Hematopoietic multipotent progenitor cell treated with erythropoietin and hydrocortisone succinate and interleukin-3 and kit ligand, for 17 days (in vitro differentiated cells): ENCODE measurements around the gene ACADSB.

ENCODE experiments used
- DNase-seq: peaks from one replicate; pipeline ENCODE4 v3.0.0-alpha.2; 2015; ENCODE audit warnings: low spot score

The ACADSB gene

GRCh38 chr10:123008355-123009104 is at the start of gene ACADSB, which contains the start of gene IKZF5:
TSS of gene ACADSB (plus strand) at chr10:123009006. CDS start at chr10:123009030, 24 bp downstream.
TSS of gene IKZF5 (minus strand) at chr10:123008795. CDS start at chr10:122998625, 10,170 bp downstream.
- peak; percentile 98 for DNase-seq

DNA sequence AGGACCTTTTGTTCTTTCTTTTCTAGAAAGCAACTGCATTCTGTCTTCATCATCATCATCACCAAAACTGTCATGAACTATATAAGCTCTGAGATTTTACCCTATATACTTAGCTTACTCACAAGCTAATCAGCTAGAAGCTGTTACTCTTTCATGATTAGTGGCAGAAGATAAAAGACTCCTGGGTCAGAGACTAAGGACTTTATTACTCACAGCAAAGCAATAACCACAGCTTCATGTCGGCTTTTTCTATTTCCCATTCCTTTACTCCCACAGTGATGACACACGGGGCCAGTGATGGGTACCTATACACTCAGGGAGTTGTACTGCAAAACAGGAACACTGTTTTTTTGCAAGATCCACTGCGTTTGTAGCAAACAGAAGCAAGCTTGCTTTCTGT is 46.4 kb upstream of the ACADSB start:
- no peak for DNase-seq

DNA sequence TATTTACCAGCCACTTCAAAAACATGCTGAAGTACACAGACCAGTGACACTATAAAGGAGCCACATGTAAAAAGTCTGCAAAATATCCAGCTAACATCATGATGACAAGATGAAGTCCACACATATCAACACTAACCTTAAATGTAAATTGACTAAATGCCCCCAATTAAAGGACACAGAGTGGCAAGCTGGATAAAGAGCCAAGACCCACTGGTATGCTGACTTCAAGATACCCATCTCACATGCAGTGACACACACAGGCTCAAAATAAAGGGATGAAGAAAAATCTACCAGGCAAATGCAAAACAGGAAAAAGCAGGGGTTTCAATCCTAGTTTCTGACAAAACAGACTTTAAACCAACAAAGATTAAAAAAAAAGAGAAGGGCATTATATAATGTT is 41.9 kb upstream of the ACADSB start:
- no peak for DNase-seq

GRCh38 chr10:122968698-122969097 is 40.1 kb upstream of the ACADSB start:
- DNase-seq = no peak

GRCh38 chr10:122974023-122974422 is 34.8 kb upstream of the ACADSB start:
- no peak for DNase-seq

DNA sequence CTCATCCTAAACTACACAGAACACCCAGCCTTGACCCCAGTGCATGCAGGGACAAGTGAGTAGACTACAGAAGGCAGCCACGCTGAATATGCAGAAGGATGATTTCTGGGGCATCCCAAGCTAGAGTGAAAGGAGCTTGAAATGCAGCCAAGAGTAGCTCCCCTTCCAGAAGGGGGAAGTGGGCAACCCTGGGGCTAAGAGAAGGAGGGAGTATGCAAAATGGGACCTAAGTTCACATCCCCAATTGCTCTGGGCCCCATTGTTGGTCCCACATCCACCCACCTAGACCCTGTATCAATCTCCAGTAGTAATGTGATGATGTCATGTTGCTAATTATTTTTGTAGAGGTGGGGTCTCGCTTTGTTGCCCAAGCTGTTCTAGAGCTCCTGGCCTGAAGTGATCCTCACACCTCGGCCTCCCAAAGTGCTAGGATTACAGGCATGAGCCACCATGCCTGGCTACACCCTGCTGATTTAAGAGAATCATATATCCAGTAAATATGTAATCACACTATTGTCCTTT is 34.2 kb upstream of the ACADSB start:
- DNase-seq = no peak

DNA sequence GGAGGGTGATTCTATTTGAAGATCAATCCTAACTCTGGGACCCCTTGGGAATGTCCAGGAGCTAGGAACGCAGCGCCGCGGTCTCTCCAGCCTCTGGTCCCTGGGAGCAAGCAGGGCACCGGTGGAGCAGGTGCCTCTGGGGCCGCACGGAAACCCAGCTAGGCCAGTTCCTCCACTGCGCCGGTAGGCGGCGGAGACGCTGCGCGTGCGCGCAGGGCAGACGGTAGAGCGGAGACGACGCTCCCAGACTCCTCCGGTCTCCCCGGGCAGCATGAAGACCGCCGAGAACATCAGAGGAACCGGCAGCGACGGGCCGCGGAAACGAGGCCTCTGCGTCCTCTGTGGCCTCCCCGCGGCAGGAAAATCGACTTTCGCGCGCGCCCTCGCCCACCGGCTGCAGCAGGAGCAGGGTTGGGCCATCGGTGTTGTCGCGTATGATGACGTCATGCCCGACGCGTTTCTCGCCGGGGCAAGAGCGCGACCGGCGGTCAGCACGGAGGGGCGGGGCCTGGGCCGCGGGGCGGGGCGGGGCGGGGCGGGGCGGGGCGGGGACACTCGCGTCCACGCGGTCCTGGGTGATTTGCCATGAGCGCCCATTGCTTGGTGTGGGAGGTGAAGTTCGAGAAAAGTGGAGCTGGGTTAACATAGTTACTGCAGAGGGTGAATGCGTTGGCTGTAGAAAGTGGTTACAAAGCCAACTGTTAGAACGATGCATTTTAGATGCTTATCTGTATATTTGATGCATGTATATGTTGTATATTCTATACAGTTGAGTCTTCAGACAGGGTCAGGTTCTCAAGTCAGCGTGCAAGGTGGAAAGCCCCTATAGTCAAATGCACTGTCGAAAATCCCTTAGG is 28.4 kb upstream of the ACADSB start, which contains the start of gene PSTK:
PSTK (plus strand) TSS at position 193 of the 857 bp plus-strand sequence; CDS start at position 272, 79 bp downstream.
- peak; percentile 95 for DNase-seq

GRCh38 chr10:122981066-122981464 is 27.7 kb upstream of the ACADSB start:
- DNase-seq = peak; percentile 23

DNA sequence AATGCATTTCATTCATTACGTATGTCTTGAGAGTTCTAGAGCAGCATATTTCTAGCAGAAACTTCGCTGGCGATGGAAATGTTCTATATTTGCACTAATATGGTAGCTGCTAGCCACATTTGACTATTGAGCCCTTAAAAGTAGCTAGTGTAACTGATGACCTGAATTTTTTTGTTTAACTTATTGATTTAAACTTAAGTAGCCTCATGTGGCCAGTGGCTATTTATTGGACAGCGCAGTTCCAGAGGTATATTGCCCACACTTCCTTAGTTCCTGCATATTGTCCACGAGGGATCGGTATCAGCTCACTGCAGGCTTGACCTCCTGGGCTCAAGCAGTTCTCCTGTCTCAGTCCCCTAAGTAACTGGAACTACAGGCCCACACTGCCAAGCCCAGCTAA is 24.9 kb upstream of the ACADSB start:
- no peak for DNase-seq

- no peak for DNase-seq
Observed at GRCh38 chr10:122984708-122985107, 24.1 kb upstream of the ACADSB start.

DNA sequence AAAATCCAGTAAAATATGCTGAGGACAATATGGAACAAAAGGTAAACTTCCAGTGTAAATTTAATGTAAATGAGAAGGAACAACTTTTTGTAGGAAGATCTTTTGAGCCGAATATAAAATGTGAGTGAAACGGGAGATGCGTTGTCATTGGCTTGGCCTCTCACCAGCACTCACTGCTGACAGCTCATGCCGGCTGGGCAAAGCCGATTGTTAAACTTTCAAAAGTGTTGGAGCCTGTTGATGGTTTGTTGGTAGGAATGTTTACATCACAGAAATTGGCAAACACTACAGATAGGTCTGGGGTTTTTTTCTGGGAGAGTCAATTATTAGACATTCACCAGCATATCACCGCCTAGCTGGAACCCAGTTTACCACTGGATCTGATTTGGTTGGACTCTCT is 22.5 kb upstream of the ACADSB start:
- DNase-seq = no peak

GRCh38 chr10:122988501-122988900 is 20.3 kb upstream of the ACADSB start:
- no peak for DNase-seq

- no peak for DNase-seq
Observed at GRCh38 chr10:122990278-122990677, 18.5 kb upstream of the ACADSB start.

DNA sequence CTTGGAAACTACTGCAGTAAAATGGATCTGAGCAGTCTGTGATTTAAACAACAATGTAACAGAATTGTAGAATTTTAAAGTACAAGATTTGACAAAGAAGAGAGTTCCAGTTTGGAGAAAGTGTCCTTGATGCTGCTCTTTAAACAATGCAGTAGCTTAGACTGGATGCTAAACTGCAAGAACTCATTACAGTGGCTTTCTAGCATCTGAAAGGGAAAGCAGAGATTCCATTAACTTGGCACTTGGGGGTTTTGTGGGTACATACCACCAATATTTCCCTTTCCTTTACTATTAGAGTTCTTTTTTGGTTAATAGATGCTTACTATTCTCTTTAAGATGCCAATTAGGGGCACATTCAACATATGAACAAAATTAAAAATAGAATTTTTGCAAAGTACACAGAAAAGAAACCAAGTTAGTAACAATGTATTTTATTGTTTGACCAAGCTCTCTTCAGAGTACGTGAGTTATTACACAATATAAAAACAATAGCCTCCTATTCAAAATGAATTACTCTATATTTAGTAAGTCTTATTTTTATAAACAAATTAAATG is 16.7 kb upstream of the ACADSB start:
- no peak for DNase-seq

DNA sequence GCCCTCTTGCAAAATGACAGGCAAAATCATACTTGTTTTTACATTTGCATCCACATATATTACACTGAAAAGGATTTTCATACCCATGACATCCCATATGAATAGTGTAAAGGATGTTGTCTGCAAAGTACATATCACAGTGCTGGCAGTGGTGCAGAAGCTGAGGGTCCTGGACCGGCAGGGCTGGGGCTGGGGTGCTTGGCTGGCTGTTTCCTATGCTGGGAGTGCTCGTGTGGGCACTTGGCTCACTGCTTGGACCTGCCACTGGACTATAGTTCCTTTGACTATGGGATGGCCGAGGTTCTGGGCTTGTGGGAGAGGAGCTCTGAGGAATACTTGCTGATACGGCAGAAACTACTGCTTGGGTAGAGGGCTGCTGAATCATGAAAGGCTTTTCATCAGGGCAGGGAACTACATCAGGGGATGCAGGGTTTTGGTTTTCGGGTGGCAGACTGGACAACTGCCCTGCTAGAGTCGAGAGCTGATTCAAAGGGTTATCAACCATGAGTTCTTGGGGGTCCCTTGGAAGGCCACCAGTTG is 14.9 kb upstream of the ACADSB start:
- no peak for DNase-seq

GRCh38 chr10:122995936-122996335 is 12.9 kb upstream of the ACADSB start:
- no peak for DNase-seq

DNA sequence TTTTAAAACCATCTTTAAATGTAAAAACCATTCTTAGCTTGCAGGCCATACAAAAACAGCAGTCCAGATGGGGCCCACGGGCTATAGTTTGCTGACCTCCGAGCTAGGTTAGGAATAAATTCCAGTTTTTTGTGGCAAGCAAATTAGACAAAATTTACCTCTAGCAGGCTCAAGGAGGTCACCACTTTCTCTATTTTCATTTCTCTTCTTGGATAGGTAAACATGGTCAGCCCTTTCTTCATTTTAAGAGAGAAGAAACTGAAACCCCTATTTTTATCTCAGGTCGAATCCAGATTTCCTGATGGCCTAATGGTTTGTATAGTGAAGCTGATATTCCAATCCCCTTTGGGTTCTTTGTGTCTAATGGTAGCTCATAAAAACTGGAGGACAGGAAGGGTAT is 10.9 kb upstream of the ACADSB start:
- DNase-seq = no peak

DNA sequence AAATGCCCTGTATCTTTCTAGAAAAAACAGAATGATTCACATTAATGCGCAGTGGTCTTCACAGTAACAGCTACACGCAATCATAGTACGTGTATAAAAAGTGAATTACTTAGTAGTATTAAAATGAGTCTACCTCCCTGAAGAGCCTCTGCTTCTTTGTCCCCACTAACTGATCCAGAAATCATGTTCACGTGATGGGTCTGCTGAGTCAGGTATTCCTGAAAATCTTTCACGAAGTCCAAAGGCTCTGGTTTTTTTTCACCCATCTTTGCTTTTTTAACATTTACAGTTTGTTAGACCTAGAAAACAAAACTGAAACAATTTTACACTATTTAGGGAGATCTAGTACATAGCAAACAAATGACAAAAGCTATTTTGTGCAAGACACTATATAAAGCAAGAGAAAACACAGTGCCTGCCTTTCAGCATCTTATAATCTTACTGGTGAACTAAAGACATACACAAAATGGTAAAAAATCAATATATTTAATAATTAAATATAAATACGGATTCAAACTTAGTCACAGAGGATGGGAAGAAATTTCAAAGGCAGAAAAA is 10.4 kb upstream of the ACADSB start:
- DNase-seq = no peak

GRCh38 chr10:122998934-122999333 is 9.9 kb upstream of the ACADSB start:
- DNase-seq = no peak

GRCh38 chr10:122999347-122999746 is 9.5 kb upstream of the ACADSB start:
- no peak for DNase-seq

DNA sequence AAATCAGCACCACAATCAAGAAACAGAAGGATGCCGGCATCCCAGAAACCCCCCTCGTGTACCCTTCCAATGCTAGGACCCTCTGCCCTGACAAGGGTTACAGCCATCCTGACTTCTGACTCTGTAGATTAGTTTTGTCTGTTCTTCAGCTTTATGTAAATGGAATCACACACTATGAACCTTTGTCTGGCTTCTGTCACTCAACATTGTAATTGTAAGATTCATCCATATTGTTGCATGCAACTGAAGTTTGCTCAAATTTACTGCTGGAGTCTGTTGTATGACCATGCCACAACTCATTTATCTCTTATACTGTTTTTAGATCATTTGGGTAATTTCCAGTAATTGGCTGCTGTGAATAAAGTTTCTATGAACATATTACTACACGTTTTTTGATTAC is 8.7 kb upstream of the ACADSB start:
- no peak for DNase-seq

DNA sequence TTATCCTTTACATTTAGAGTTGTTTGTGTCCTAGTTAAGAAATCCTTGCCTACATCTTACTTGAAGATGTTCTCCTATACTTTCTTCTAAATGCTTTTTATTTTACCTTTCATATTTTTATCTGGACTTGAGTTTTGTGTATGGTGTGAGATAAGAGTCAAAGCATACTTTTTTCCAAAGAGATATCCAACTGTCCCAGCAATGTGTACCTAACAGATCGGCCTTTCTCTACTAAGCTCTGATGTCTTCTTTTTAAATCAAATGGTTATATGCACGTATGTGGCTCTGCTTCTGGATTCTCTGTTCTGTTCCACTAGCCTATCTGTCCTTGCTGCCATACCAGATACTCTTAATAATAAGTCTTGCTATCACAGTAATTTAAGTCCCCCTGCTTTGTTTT is 7.4 kb upstream of the ACADSB start:
- DNase-seq = no peak
